ENCODE data around the gene RERE.

The RERE gene

DNA sequence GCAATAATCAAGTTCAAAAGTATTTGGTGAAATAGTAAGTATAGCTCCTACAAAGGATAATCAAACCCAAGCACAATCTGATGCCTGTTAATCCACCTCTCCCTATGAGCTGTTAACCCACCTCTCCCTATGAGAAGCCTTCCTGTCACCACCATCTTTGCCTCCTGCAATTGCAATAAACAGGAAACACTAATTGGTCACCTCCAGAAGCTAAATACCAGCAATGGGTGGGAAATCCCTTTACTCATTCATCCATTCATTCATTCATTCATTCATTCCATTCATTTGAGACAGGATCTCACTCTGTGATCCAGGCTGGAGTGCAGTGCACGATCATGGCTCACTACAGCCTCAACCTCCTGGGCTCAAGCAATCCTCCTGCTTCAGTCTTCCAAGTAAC is 132.8 kb downstream of the RERE start:
- no peak for DNase-seq

DNA sequence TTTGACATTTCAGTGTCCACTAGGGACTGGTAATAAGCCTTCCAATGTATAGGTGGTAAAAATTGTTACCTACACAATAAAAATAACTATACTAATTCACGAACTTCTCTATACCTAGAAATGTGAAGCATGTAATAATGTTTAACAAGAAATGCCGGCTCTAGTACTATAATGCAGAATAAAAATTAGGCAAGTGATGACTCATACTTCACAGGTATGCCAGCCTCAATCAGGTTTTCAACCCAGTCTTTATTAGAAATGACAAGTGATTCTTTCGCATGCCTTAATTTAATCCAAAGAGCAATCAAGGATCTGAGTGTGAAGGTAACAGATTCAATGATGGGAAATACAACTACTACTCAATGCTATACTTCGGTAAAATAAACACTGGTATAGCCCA is 134.9 kb downstream of the RERE start:
- DNase-seq, result no peak

DNA sequence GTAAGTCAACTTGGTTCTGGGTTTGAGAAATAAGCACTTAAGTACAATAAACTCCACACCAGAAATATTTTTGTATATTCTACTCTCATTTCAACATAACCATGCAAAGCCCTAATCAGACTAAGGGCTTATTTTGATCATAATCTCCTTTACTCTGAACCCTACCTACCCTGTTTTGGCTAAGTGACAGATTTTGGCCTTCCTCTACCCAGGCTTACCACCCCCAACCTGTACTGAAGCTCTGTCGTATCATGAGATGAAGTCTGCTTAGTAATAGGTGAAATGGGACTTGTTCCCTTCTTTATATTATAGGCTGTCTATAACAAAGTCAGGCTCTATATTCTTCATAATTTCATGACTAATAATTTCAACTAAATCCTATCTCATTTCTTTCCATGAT is 135.5 kb downstream of the RERE start:
- DNase-seq, result no peak

DNA sequence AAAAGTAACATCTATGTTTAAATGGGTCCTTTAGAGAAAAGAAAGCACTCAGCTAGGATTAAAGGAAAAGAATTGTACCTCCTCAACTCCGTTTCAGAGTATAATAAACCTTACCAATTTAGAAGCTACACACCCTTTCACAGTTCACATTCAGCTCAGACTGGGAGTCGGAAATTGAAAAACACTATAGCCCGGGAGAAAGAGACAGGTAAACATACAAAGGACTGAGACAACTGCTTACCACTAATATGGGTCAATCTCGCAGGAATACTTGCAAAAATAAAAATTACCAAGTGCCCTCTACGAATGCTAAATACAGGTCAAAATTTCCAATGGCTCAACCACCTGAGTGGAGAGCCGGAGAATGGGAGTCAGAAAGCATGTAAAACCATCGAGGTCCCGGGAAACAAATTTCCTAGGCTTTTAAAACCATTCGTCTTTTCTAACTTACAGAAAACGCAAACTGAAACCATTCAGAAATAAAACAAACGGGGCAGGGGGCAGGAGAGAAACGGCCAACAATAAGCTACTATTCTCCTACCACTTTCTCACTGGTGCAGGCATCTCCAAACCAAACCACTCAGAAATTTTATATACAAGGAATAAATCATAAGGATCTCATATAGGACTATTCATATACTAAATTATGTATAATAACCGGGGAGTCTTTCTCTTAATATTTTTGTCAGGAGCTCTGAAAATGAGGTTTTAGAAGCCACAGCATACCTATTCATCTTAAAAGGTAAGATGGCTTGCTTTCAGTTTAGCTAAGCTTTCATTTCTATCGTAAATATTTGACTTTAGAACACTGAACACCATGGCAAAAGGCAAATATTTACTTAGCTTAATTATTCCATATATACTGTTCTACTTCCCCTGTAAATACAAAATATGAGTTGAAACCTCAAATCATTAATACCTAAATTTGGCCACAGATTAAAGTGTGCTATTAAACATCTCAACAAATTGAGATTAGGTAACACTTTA is 136.5 kb downstream of the RERE start:
- no peak for DNase-seq

DNA sequence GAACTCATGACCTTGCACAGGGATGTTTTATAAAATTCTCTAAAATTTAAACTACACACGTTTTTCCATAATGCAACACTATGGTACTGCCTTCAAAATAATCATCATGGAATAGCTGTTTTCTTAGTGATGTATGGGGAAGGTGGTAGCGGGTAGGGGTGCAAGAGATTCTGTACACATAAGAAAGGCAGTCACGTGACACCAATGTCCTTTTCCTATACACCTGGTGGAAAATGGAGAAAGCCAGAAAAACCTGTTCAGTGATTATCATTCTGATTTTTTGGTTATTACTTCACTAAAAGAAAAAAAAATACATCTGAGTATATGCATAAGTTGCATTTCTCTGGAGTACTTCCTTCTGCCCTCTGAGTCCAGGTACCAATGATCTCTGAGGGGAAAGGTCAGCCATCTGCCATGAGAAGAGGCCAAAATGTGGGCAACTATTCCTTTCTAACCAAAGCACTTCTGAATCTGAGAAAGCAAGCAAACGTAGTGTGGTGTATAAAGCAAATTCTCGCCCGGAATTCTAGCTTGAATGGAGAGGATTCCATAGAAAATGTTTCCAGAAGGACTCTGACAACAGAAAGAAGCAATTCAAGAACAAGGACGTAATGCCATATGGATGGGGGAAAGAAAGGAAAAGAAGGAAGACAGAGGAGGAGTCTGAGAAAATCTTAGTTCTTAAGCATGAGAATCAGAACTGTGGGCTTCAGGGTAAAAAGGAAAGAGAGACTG is 137.3 kb downstream of the RERE start:
- DNase-seq, result no peak

DNA sequence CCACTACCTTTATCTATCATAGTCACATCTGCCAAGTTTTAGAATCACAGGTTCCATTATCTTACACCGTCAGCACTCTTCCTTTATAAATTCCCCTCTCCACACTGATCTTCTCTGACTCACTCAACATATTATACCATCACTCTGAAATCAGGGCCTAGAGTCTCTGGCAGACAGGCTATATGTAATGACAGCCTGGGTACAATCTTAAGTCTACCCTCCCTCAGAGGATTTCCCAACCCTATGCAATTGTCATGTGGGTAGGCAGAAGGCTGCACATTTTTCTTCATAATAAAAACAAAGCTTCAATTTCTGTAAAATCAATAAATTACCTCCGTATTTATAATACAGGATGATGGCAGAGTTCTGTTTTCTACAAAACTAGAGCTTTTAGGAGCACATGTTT is 138.0 kb downstream of the RERE start:
- DNase-seq, result no peak

DNA sequence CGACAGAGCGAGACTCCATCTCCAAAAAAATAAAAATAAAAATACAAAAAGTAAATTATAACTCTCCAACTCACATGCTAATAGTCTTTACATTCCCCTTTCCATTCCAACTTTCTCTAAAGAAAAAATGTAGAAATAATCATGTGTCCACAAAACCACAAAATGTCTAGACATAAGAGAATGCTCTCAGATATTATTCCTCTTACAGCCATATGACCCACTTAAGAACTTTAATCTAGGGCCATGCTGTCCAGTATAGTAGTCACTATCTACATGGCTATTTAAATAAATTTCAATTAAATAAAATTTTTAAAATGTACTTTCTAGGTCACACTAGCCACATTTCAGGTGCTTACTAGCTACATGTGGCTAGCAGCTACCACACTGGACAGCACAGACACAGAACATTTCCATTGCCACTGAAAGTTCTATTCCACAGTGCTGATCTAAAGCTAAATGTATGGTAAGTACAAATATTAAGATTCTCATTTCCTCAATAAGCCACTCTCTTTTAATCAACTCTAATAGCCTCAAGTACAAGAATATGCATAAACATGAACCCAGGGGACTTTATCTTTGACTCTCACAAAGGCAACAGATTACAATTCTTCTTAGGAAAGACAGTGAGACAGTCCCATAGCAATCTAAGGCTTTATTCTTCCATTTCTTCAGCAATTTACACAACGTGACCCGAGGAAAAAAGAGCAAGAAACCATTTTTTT is 138.6 kb downstream of the RERE start:
- no peak for DNase-seq

DNA sequence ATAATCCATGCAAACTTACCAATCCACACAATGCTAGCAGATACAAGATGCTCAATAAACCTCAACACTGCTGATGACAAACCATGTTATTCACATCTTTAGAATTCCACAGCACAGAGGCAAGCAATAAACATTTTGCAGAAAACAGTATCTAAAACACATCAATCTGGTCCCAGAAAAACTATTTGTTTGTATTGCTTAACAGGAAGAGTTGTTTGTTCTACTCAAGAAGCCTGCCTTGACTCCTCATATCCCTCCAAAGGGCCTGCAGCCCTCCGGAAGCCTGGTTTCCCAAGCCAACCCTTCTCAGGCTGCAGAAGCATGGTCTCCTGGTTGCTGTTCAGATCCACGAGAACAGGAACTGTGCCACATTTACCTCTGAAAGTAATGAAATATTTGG is 139.7 kb downstream of the RERE start:
- no peak for DNase-seq

DNA sequence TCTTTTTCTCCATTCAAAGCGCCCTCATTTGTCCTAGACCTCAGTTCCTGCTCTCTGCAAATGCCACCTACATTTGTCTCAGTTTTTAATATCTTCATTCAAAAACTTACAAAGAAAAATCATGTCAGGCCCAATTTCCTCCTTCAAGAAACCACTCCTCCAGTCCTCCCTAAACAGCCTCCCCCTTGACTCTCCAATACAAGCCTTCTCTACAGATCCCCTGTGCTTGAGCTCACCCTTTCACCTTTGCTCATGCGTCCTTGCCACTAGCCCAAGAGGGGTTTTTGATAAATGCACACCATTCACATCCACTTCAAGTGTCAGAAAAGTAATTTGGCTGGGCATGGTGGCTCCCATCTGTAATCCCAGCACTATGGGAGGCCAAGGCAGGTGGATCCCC is 140.6 kb downstream of the RERE start:
- DNase-seq, result no peak

DNA sequence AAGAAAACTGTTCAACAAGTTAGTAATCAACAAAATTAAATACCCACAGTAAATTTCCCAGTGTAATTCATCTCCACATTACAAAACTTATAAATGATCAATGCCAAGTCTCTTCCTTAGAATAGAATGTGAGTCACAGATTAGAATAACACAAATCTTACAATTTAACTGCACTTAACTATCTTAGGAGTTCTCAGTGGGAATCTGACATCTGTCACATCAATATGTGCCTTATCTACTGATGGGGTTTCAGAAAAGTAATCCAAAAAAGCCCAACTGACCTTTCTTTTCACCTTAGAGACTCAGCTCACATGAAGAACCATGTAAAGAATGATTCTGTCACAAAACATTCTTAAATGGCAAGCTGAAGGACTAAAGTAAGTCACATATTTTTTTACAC is 141.4 kb downstream of the RERE start:
- DNase-seq, result no peak

DNA sequence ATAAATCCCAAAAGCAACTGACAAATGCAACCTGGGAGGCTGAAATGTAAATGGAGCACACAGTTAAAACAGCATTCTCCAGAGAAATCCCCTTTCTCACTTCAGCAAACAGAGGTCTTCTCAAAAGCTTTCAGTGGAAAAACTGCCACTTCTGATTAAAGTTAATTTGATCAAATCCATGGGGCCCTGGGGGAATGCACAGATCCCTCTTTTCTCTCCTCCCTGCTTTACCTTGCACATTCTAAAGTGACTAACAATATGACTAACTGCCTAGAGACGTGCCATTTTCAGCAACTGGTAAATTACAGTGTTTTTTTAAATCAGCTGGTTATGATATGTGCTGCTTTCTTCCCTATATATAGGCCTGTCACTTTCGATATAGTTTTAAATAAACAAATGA is 142.5 kb downstream of the RERE start:
- no peak for DNase-seq

DNA sequence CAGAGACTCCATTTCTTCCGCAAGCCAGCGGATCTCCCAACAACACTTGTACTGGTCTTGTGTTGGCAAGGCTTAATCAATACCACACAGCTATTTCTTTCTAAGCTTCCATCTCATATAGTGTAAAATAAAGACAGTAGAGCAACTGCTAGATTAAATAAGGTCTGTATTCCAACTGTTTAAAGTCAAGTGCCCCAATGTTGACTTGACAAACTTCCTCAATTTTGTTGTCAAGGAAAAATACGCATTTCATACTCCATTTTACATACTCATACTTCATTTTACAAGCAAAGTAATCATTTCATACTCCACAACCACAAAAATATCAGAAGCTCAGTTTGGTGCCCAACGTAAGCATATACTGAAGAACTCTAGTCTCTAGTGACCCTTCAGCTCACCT is 143.0 kb downstream of the RERE start:
- no peak for DNase-seq

DNA sequence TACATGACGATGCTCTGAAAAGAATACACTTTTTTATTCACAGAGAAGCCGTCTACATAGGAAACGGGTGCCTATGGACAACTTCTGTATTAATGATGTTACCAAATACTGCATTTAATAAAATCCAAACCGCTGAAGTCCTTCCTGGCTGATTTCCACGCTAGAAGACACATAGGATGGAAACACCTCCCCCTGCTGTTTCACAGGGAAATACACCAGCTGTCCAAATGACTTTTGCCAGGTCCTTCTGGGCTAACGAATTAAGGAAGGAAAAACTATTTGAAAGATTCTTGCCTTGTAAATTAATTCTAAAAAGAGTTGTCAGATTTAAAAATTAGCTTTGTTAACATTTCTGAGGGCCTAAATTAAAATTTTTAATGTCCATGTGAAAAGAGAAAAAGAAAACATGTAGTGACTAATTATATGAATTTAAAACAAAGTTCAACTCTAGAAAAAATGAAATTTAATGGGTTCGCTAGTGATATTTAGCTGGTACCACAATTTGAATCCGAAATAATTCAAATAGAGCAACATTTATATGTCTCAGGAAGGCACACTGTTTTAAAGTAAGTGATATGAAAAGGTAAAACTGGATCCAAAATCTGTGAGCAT is 146.0 kb downstream of the RERE start:
- peak in 1 of 2 experiments; percentile 5 for DNase-seq

DNA sequence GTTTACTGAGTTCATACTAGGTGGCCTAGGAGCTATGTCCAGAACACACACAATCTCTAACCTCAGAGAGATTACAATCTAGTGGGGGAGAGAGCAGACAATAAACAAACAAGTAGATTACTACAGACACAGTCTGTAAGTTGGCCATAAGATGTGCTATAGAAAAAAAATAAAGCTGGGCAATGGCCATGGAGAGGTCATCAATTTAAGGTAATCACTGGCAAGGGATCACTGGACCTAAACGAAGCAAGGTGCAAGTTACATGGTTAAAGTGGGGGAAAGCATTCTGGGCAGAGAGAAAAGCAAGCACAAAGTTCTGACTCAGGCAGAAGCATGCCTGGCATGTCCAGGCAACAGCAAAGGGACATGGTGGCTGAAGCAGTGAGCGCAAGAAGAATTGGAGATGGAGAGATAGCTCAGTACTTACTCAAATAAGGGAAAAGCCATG is 147.0 kb downstream of the RERE start:
- DNase-seq, result no peak

DNA sequence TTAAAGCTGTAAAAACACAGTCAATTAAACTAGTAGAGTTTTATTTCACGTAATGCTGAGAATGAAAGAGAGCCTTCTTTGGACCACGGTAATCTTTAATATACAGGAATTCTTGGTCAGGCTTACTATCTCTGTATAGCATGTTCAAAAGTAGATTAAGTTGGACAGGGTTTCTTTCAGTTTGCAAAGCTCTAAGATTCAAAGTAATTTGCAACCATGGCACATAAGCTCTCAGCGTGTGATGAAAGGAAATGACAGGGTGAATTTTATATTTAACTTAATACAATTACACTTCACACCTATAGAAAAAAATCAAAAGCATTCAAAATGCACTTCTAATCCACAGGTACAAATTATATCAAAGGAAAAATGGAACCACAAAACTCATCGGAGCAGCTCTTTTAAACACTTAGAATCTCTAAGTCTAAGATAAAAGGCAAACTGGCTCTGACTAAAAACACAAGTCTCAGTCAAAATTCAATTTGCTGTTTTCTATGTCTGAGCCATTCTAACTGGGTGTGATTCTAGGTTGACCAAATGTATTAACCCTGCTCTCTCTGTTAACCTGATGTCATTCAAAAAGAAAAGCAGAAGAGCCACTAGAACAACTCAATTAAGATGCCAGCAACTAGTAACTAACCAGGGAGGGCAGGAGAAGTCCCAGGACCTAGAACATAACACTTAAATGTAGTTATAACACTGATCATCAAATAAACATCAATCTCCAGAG is 147.7 kb downstream of the RERE start:
- DNase-seq, result no peak

DNA sequence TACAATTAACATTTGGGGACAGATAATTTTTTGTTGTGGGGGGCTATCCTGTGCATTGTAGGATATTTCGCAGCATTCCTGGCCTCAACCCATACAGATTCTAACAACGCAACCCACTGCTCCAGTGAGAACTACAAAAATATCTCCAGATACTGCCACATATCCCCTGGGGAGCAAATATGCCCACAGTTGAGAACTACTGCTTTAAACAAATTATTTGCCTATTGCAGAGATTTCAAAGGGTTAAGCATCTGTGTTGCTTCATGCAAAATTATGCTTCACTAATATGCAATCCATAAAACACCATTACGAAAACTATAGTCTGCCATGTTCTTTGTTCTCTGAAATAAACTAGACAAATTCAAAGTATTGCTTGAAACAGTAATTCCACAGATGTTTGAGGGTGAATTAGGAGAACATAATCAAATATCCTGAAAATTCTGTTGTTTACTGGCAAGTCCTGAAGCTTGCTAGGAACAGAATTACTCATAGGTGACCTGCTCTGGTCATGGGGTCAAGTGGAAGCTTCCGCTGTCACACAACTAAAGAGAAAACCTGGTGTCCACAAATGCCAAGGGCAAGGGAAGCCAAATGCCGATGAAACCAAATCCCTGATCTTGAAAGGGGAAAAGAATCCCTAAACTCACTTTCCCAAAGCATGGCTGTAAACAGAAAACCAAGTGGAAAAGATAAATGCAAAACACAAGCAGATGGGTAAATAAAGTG is 149.4 kb downstream of the RERE start:
- DNase-seq, result no peak

DNA sequence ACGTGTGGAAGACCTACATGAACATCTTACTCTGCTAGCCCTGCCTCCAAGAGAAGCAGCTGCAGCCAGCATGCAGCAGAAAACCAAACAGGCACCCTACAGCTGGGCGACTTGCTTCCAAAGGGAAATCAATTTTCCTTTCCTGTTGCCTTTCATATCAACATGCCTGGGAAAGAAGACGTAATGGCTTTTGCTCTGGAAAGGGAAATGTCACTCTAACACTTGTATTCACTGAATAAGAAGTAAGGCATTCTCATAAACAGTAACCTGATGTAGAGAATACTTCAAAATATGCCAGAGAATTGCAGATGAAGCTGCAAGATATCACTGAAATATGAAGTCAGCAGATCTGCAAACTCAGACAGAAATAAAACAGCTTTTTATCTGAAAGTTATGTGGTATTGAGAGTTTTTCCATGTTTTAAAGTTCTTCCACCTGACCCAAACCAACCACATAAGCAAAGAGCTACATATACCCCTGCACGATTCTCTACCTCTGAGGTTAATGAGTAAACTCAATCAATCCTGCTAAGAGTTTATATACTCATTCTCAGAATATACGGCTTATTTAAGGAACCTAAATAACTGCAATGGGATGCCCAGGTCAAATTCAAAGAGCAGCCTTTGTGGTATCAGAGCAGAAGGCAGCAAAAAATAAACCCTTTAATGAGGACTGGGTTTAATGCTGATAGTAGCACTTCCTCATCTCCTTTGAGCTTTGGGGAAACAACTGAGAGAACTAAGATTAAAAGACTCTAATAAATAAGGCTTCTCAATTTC is 150.9 kb downstream of the RERE start:
- no peak for DNase-seq

DNA sequence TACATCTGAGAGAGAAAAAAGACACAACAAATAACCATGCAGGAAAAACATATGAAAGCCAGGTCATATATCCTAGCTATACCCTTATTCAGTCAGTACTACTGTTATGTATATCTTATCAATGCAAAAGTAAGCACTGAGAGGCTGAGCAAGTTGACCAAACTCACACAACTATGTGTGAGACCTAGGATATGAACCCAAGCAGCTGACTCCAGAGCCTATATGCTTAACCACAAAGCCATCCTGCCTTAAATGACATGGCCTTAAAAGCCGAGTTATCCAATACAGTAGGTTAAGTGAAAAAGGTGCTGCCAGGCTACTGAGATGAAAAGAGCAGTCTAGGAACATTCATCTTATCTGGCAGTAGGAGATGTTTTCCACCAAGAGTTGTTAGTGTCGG is 151.6 kb downstream of the RERE start:
- no peak for DNase-seq

DNA sequence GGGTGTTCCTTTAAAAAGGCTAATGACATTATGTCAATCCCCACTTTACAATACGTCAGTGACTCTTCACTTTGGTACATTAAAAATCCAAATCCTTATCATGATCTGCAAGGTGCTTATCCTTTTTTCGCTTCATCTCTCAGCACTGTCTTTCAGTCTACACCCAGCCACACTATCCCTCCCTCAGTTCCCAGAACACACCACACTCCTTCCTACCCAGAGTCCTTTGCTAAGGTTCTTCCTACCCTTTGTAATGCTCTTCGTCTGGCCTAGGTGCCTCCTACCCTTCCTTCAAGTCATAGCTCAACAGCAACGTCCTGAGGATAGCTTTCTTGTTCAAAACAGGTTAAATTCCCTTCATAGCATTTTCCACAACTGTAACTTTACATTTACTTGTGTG is 152.6 kb downstream of the RERE start:
- DNase-seq, result no peak

DNA sequence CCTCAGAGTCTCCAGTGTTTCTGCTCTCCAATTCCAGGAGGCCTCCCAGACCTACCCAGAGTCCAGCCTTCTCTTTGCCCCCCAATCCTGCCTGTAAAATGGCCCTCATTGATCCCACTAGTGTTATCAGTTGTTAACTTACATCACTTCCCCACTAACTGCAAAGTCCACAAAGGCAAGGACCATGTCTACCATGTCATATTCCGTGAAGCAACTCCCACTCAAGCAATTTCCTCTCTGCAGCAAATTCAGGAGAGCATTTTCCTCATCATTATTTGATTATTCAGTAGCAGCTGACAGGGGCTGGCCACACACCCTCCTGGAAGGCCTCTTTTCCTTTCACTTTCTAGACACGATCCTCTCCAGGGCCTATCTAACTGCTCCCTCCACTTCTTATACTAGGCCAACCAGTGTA is 153.5 kb downstream of the RERE start:
- DNase-seq, result no peak

Data from activated CD4-positive, alpha-beta T cell treated with anti-CD3 and anti-CD28 coated beads, Interleukin-2, amount 50 U/mL, for 4 hours (primary cell).